Occipital lobe (tissue), 2 donors: ENCODE data around the gene MCC. TPM values are rescaled to one million over a fixed set of nuclear protein-coding genes. Genes with fewer than 3 reads are reported as not detected.

ENCODE experiments used
- DNase-seq: peaks from one replicate; lab custom pipeline; 2025; lab: John Stamatoyannopoulos, UW
- total RNA-seq: library from RNA; depleted of rRNA; stranded (reverse); fragments of >200 nt; gene quantifications from one replicate; pipeline ENCODE4 v1.2.3, GENCODE V29; 2014

The MCC gene
- total RNA-seq, 1 donor from 2014 or later: 15.8 TPM

DNA sequence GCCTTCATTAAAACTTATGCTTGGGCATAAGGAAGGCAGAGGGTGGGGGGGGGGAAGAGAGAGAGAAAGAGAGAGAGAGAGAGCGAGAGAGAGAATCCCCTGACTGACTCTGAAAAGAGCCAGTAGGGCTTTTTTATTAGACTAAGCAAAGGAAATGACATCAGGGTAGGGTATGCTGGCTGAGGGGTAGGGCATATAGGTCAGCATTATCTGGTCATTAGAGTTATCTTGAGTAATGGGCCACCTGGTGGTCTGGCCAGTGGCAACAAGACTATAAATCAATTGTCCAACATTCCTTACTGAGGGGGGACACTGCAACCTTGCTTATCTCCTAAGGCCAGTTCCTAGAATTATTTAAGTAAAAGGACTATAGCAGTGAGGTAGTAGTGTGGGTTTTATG, 120.7 kb downstream of the MCC start:
- no peak for DNase-seq

DNA sequence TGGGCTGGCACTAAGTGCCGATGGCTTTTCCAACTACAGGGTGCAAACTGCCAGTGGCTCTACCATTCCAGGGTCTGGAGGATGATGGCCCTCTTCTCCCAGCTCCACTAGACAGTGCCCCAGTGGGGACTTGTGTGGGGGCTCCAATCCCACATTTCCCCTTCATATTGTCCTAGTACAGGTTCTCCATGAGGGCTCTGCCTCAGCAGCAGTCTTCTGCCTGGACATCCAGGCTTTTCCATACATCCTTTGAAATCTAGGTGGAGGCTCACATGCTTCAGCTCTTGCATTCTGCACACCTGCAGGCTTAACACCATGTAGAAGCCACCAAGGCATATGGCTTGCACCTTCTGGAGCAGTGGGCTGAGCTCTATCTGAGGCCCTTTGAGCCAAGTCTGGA, 123.8 kb downstream of the MCC start:
- no peak for DNase-seq

DNA sequence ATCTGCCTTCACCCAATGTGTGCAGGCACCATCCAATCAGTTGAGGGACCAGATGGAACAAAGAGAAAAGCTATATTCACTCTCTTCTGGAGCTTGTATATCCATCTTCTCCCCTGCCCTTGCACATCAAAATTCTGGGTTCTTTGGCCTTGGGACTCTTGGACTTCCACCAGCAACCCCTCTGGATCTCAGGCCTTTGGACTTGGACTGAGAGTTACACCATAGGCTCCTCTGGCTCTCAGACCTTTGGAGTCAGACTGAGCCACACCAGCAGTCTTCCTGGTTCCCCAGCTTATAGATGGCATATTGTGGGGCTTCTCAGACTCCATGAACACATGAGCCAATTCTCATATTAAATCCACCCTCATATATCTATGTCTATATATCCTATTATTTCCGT, 126.6 kb downstream of the MCC start:
- no peak for DNase-seq

DNA sequence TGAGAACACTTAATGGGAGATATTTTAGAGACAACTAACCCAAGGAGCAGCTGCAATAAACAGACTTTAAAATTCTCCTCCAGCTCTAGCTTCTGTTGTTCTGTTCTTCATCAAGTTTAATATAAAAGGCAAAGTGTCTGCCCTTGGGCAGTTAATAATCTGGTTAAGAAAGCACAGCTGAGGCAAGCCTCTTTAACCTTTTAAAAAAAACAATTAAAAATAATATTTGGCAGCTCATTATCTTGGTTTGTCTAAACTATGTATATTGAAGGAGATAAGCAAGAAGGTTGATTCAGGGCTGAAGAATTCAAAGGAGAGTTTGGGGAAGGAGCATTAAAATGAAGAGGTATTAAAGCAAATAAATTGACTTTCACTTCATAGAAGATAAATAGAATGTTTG, 128.8 kb downstream of the MCC start:
- DNase-seq: no peak

DNA sequence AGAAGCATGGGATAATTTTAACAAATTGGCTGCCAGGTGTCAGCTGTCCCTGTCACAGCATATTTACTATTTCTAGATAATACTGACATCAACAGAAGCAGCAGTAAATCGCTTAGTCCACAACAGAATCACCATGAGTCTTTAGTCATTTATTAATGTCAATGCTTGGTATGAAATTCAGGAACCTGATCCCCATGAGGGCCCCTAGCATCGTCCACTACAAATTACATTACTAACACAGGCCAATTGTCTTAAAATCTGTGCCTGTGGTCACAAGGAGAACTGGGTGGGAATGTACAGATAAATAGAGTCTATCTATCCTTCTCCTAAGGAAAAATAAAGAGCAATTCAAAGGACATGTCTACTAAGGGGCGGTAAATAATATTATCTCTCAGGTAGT, 129.6 kb downstream of the MCC start:
- DNase-seq: no peak

DNA sequence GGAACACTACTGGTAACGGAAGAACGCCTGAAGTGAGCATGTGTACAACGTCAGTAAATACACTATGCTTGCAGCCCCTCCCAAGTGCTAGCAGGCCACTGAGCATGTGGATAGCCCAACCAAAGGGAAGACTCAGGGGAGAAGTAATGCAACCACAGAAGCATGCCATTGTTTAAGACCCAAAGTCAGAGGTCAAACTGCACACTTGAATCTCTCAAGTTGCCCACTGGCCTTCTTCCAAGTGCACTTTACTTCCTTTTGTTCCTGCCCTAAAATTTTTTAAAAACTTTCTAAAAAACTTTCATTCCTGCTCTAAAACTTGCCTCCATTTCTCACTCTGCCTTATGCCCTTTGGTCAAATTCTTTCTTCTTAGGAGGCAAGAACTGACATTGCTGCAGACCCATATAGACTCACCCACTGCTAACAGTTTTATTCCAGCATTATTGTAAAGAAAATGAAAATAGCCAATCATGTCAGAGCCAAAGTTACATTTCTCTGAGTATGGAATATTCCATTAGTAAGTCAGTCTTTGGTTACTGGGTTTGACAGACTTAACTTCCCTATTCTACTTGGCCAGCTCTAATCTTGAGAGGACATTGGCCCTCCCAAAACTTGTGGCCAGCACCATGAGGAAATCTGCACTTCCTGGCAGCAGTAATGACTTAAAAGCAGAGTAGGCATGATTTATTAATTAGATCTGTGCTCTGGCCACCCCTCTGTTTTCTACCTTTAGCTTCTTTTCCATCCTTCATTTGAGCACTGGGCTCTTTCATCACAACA, 130.4 kb downstream of the MCC start:
- DNase-seq: no peak

DNA sequence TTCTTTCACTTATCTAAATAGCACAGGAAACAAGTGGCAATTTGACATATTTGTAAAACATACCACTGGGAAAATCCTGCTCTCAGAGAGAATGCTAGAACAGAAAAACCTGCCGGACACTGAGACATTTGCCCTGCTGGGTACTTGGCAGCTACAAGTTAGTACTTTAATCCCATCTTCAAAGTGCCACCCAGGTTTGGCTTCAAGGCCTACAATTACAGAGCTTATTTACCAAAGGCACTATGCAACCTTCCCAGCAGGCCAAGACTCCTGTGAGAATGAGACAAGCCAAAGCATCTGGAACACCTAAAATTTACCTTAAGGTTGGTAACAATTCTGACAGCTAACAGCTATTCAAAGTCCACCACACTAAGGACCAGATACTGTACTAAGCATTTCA, 131.8 kb downstream of the MCC start:
- DNase-seq: no peak

DNA sequence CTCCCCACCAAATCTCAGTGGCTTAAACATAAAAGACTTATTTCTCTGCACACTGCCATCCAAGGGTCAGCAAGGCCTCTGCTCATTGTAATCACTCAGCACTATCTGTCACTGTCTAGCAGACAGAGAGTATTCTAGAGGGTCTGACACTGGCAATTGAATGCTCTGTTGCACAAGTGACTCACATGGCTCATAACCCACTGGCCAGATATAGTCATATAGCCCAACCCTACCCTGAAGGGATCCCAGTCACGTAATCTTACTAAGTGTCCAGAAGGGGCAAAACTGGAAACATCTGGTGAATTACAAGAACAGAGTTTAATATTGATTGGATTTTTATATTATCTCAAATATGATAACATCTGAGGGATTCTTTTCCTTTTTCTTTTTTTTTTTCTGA, 134.2 kb downstream of the MCC start:
- DNase-seq: no peak

DNA sequence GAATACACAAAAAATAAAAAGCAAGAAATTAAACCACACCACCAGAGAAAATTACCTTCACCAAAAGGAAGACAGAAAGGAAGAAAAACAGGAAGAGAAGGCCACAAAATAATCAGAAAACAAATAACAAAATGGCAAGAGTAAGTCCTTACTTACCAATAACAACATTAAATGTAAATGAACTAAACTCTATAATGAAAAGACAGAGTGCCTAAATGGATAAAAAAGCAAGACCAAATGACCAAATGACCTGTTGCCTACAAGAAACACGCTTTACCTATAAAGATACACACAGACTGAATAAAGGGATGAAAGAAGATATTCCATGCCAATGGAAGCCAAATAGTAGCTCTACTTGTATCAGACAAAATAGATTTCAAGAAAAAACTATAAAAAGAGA, 140.7 kb downstream of the MCC start:
- DNase-seq: no peak

DNA sequence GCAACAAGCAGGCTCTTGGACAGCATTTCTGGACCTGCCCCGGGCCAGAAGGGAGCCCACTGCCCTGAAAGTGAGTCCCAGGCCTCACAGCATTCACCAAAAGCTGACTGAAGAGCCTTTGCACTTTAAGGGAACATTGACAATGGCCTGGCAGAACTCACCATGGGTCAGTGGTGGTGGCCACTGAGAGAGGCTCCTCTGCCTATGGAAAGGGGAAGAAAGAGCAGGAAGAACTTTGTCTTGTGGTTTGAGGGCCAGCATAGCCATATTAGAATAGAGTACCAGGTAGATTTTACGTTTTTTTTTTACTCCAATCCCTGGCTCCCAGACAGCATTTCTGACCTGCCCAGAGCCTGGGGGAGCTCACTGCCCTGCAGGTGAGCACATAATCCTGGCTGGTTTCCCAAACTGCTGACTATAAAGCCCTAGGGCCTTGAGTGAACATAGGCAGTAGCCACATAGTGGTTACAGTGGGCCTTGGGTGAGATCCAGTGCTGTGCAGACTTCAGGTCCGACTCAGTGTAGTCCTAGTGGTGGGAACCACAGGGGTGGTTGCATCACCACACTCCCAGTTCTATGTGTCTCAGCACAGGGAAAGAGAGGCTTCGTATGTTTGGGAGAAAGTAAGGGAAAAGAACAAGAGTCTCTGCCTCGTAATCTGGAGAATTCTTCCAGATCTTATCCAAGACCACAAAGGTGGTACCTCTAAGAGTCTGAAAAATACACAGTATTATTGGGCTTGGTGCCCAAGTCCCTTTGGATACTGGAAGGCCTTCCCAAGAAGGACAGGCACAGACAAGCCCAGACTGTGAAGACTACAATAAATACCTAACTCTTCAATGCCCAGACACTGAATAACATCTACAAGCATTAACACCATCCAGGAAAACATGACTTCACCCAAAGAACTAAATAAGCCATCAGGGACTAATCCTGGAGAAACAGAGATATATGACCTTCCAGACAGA, 143.0 kb downstream of the MCC start:
- DNase-seq: no peak

DNA sequence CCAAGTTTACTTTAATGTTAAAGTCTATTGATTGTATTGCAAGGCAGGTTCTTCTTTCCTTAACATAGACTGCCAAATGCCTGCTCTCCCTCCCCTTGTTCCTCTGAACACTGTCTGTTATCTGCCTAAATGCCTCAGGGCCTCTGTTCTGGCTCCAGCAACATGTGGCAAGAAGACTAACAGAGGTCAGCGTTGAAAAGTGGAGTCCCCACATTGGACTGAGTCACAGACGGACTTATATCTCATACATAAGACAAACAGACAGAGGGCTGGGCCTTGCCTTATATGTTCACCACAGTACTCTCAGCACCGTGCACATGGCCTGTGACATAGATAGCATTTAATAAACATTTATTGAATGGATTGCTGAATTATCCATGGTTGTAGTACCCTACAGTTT, 144.9 kb downstream of the MCC start:
- no peak for DNase-seq

DNA sequence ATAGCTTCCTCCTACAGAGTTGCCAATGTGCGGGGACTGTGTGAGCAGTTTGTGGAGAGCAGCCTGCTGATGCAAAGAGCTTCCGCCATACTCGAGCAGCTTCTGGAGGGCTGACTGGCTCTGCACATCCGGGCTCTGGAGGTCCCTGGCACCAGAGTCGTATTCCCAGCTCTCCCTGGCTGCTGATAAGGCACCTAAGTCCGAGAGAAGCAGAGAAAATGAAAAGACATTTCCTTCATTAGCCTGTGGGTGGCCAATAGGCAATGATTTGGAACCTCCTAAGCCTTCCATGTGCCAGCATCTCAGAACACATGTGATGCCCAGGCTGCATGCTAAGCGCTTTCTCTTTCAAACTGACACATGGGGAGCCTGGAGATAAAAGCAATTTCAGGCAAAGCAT, 147.7 kb downstream of the MCC start:
- no peak for DNase-seq

DNA sequence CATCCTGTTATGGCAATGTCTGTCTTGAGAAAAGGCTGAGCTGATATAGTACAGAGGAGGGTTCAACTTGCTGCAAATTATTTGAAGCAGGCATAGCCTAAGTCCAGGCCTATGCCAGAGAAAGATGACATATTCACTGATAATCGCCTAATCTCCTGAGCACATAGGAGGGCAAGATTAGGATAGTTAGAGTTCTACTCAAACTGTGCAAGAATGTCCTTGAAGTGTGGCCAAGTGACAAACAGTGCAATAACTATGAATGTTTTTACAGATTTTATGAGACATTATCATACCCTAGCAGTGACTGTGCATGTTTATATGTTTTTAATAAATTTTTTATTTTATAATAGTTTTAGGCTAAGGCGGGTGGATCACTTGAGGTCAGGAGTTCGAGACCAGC, 149.6 kb downstream of the MCC start:
- no peak for DNase-seq

DNA sequence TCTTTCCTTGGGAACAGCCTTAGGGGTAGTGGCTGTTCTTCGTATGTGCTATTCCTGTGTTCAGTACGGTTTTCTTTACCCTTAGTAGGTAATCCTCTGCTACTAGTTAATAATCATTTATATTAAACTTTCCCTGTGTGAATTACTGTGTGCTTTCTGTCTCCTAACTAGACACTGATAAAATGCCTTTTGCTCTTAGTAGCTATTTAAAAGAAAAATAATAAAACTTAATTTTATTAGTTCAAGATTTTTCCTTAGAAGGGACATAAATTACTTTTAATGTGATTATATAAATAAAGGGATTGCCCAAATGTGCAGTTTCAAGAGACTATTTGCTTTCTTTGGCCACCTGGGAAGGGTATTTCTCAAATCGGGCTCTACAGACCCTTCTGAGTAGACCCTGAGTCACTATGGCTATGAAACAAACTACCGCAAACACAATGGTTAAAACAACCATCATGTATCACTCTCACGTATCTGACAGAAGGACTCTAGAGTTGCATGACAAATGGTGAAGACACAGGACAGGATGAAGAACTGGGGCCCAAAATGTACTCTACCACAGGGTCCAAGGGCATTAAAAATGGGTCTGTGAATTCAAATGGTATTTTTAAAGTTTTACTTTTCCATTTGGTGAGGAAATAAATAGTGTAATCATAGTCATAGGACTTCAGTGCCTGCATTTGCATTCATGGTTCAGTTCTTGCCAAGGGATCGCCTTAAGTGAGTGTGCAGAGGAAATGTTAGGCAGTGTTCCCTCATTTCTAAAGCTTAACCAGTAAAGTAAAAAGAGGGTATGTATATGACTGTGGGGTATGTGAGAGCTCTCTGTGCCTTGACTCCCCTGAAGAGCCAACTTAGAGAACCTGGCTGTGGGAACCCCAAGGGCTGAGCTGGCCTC, 150.5 kb downstream of the MCC start:
- no peak for DNase-seq

DNA sequence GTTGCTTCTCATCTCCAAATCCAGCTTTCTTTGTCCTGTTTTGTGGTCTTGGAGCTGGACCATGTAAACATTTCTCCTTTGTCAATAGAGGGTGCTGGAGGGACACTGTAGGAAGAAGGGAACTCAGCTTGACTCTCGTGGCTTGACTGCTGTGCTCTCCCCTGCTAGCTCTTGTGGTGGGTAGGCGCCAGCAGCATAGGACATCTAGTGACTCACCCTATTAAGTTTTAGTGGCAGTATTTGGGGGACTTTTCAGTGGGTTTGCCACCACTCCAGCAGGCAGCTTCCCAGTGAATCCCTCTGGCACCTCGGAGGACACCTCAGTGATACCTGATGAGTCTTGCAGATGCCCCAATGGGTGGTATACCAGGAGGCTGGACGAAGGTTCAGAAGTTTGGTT, 151.3 kb downstream of the MCC start:
- no peak for DNase-seq

DNA sequence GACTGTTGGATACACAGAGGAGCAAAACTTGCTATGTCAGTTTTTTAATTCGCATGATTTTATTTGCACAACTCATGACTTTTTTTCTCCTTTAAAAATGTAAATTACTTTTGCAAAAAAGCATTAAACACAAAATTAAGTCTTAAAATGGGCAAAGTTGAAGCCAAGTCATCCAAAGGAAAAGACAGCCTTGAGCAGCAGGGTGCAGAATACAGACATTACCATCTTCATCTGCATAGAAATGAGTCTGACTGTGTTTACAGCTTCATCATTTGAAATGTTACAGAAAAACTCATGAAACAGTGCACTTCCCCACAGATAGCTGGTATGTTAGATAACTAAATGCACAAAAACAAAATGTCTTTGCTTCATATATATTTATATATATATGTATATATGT, 154.8 kb downstream of the MCC start:
- no peak for DNase-seq

DNA sequence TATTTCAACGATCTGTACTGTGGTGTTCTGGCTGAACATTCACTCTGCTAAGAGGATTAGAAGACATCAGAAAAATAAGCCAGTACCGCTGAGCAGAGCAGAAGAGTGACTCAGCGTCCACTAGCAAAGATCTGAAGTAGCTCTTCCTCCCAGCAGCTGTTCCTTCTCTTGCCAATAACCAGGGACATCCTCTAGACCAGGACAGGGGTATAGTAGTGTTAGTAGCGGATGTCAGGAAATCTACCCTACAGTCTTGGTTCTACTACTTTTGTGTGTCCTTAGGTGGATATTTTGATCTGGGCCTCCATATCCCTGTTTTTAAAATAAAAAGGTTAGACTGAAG, 157.1 kb downstream of the MCC start:
- no peak for DNase-seq

DNA sequence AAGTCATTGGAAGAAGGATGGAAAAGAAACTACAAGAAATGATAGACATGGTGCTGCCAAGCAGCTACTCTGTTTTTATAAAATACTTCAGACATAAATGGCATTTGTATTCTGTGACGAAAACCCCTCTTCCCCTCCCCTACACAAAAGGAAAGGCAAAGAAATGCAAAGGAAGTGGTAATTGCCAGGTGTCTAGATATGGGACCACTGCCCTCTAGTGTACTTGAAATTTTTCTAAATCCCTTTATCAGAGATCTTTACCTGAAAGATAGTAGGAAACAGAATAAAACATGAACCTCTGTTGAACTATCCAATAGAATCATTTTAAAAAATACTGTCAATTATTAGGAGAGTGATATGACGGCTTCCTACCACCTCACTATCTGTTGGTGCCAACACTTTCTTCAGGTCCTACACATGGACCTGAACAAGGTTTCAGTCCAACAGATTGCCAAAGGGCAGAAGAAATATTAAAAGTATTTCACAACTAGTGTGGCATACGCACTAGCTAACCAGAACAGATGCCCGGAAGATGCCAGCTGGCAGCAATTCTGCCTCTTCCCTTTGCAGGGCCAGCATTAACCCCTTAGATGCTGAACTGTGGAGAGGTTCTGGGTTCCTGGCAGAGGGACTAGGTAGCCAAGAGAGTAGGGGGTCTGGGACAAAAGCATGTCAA, 157.6 kb downstream of the MCC start:
- DNase-seq: no peak

DNA sequence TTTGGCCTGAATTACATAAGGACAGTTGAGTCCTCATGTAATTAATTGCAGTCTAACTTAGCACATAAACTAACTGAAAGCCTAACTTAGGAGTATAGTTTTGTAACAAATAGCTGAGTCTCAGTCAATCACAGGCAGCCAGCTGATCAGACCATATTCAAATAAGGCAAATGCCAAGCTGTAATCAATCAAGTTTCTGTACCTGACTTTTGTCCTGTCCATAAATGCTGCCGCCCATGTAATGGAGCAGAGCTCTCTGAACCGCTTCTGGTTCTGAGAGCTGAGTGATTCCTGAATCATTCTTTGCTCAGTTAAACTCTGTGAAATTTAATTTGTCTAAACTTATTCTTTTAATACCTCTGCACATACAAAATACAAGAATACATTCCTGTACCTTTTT, 158.3 kb downstream of the MCC start:
- DNase-seq: no peak

DNA sequence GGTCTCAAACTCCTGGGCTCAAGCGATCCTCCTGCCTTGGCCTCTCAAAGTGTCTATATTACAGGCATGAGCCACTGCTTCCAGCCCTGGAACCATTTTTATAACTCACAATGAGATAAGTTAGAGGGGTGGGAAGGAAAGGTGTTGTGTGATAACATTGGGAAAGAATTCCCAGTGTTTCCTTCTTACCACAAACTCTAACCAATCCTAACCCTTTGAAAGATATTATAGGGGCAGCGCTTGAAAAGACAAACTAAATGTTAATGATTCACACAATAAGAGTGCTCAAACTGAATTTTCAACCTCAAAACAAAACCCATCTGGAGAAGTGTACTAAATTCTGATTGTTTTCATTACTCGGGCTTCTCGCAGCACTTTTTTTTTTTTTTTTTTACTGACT, 163.2 kb downstream of the MCC start:
- DNase-seq: no peak

DNA sequence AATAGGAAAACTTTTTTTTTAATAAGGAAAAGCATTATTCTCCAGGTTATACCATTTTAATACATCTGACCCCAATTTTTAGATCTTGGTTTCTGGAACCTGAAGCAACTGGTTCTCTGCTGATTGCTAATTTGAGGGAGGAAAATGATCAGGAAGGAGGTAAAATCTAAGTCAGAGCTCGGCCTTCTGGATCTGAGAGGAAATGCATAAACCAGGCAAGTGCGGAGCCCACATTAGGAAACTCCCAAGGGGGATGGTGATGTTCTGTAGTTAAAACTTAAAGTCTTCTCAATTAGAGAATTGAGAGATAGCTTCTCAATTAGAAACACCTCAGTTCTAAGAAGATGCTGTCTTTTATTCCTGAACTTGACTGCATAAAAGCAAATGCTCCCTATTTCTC, 167.0 kb downstream of the MCC start:
- no peak for DNase-seq
